HG03571 (cell line): ENCODE results near the gene RHOT2.

Experiments
- ATAC-seq: cut with Tn5 transposase; IDR thresholded peaks from one replicate; pipeline ENCODE4 v1.9.1; 2021; ENCODE audit not compliant: unreplicated experiment

RHOT2 gene

GRCh38 chr16:669666-670065 is 1.7 kb downstream of the RHOT2 start:
- ATAC-seq = no peak

DNA sequence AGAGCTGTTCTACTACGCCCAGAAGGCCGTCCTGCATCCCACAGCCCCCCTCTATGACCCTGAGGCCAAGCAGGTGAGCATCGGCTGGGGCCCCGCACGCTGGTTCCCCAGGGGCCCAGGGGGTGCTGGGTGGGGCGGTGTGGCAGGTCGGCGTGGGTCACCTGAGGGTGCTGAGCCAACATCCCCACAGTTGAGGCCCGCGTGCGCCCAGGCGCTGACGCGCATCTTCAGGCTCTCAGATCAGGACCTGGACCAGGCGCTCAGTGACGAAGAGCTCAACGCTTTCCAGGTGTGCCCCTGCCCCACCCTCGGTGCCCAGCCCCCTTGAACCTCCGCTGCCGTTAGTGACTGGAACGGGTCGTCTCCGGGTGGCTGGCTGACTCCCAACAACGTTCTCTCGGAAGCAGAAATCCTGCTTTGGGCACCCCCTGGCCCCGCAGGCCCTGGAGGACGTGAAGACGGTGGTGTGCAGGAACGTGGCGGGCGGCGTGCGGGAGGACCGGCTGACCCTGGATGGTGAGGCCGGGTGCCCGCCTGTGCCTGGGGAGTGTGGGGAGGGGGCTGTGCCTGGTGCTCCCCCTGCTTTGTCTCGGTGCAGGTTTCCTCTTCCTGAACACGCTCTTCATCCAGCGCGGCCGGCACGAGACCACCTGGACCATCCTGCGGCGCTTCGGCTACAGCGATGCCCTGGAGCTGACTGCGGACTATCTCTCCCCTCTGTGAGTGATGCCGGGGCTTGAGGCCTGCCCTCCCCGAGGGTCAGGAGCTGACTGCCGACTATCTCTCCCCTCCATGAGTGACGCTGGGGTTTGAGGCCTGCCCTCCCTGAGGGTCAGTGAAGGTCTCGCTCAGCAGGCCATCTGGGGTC is 2.8 kb downstream of the RHOT2 start:
- ATAC-seq = no peak

GRCh38 chr16:671353-672131 is 3.6 kb downstream of the RHOT2 start:
- ATAC-seq = no peak

DNA sequence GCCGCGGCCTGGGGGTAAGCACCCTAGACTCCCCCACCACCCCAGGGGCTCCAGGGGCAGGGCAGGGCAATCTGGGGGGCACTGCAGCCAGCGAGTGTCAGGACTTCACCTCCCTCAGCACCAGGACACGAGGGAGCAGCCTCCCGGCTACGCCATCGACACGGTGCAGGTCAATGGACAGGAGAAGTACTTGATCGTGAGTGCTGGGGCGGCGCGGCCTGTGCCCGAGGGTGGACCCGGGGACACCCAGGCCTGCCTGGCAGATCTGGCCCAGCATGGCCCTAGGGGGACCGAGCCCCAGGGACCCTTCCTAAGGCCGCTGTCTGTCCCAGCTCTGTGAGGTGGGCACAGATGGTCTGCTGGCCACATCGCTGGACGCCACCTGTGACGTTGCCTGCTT is 4.4 kb downstream of the RHOT2 start:
- no peak for ATAC-seq

DNA sequence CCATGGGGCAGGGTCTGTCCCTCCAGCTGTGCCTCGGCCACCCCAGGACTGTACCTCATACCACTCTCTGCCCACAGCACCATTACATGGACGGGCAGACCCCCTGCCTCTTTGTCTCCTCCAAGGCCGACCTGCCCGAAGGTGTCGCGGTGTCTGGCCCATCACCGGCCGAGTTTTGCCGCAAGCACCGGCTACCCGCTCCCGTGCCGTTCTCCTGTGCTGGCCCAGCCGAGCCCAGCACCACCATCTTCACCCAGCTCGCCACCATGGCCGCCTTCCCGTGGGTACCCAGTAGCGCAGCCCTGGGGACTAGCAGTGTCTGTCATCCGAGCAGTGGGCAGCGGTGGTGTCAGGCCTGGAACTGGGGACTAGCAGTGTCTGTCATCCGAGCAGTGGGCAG is 4.9 kb downstream of the RHOT2 start:
- ATAC-seq = no peak

- ATAC-seq = no peak
Observed at GRCh38 chr16:673399-673991, 5.6 kb downstream of the RHOT2 start.

- ATAC-seq = no peak
Observed at GRCh38 chr16:674214-674881, 6.4 kb downstream of the RHOT2 start.

DNA sequence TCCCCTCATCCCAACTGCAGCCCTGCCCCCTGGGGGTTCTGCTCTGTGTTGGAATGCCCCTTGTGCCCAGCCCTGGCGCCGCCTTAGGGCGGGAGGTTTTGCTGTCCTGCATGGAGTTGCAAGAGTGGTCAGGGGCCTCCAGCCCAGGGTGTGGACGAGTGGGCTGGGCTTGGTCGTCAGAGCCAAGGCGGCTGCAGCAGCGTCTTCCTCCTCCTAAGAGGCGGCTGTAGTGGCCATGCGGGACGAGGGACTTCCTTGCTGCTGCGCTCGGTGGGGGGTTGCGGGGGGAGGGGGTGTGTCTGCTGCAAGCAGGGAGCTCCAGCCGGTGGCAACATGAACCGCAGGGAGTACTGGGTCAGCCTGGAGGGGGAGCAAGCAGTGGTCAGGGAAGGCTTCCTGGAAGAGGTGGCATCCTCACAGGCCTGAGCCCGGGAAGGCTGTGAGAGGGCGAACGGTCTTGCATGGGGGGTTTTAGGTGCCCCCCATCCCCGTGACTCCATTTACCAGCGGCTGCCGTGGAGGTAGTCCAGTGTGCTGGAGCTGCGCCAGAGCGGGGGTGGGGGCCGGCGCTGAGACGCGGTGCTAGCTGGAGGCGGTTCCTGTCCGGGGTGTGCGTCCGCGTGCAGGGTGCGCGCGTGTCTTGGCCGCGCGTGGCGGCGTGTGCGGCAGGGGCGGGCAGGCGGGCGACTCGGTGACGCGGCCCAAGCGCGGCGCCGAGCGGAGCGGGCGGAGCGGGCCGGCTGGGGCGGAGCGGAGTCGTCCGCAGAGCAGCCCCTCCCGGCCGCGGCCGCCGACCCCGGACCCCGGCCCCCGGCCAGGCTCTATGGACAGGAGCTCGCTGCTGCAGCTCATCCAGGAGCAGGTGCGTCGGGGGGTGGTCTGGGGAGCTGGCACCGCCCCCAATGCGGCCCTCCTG is 7.3 kb downstream of the RHOT2 start, which contains the start of gene RHBDL1:
TSS of gene RHBDL1 (plus strand) at position 704 of the 916 bp plus-strand sequence. CDS start at position 824, 120 bp downstream.
- ATAC-seq = no peak

DNA sequence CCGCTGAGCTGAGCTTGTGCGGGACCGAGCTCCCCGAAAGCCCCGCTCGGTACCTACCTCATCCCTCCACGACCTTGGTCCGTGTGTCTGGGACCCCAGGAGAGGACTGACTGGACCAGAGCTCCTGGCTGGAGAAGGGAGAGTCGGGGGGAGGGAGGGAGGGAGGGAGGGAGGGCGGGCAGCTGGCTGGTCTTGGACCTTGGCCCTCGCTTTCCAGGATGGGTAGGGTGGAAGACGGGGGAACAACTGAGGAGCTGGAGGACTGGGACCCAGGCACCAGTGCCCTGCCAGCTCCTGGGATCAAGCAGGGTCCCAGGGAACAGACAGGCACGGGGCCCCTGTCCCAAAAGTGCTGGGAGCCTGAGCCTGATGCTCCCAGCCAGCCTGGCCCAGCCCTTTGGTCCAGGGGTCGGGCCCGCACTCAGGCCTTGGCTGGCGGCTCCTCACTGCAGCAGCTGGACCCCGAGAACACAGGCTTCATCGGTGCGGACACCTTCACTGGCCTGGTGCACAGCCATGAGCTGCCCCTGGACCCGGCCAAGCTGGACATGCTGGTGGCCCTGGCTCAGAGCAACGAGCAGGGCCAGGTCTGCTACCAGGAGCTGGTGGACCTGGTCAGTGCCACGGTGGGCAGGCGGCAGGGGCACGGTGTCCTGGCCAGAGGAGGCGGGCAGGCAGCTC is 8.1 kb downstream of the RHOT2 start:
- no peak for ATAC-seq

- ATAC-seq = no peak
Observed at GRCh38 chr16:676565-676902, 8.6 kb downstream of the RHOT2 start.

DNA sequence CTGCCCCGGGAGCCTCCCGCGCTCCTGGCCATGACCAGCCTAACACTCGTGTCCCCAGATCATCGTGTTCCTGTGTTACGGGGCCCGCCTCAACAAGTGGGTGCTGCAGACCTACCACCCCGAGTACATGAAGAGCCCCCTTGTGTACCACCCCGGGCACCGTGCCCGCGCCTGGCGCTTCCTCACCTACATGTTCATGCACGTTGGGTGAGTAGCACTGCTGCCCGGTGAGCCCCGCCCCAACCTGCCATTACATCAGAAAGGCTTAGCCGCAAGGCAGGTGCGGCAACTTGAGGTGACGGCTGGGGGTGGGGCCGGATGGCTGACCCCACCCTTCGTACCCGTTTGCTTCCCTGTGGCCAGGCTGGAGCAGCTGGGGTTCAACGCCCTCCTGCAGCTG is 9.0 kb downstream of the RHOT2 start:
- no peak for ATAC-seq

GRCh38 chr16:677316-678190 is 9.6 kb downstream of the RHOT2 start:
- ATAC-seq = no peak

DNA sequence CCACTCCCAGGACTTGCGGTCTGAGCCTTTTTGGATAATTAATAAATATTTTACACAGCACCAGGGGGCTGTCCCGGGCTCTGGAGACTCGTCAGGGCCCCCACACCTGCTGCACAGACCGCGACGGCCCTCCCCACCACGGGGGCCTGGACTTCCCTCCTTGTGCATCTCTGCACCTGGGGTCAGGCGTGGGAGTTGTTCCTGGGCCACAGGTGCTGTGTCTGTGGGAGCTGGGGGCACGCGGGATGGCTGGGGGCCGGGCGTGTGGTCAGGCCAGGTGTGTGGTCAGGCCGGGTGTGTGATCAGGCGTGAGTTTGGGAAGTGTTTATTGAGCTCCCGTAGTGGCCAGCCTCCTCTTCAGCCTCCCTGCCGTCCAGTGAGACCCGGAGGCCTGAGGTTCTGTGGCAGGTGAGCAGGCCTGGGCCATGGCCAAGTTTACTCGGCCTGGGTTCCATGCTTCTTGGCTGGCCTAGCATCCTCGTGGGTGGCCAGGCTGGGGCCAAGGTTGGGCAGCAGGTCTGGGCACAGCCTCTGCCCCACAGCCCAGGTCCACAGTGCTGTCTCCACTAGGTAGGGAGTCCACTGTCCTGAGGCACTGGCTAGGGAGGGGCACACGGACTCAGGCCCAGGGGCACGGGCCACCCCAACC is 10.4 kb downstream of the RHOT2 start:
- ATAC-seq = no peak

GRCh38 chr16:678858-679813 is 11.2 kb downstream of the RHOT2 start:
- no peak for ATAC-seq

DNA sequence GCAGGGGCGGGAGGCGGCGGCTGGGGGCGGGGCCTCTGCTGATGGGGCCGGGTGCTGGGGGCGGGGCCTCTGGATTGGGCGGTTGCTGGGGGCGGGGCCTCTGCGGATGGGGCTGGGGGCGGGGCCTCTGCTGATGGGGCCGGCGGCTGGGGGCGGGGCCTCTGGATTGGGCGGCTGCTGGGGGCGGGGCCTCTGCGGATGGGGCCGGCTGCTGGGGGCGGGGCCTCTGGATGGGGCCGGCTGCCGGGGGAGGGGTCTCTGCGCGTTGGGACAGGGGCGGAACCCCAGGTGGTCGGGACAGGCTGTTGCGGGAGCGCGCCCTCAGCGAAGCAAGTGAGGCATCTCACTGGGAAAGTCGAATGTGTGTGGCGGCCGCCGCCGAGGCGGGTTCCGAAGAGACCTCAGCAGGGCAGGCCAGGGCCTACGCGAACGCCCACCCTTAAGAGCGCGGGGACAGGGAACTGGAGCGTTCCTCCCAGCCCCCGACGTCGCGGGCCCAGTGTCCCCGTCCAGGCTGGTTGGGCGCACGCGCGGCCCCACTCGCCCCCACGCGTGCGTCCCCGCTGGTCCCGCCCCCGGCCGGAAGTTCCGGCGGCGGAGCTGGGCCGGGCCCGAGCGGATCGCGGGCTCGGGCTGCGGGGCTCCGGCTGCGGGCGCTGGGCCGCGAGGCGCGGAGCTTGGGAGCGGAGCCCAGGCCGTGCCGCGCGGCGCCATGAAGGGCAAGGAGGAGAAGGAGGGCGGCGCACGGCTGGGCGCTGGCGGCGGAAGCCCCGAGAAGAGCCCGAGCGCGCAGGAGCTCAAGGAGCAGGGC is 12.1 kb downstream of the RHOT2 start, which contains the start of gene STUB1:
TSS of gene STUB1 (plus strand) at position 597 of the 811 bp plus-strand sequence. CDS start at position 713, 116 bp downstream.
- peak; percentile 28 for ATAC-seq

DNA sequence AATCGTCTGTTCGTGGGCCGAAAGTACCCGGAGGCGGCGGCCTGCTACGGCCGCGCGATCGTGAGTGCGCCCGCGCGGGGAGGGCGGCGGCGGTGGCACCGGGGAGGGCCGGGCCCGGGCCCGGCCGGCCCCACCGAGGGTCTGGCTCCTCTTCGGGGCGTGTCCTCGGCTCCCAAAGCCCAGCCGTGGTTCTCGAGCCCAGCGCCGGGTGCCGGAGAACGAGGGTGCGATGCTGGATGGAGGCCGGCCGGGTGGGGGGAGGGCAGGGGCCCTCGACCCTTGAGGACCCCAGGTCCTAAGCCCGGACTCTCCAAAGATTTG is 12.7 kb downstream of the RHOT2 start:
- ATAC-seq = no peak
